Brain microvascular endothelial cell (primary cell): Measurements from ENCODE around the gene NRP1.

Experiments
- DNase-seq: peaks from one replicate; pipeline ENCODE4 v3.0.0-alpha.2; 2020
- H3K27ac ChIP-seq: fragments of 250-450 bp; sonication (Bioruptor Pico); 2 replicates; pipeline ENCODE4 v1.5.1; 2020; ENCODE audit warnings: mild to moderate bottlenecking, moderate library complexity
- H3K27me3 ChIP-seq: fragments of 250-450 bp; sonication (Bioruptor Pico); replicated peaks from 2 replicates; pipeline ENCODE4 v1.5.1; 2020; ENCODE audit warnings: mild to moderate bottlenecking
- H3K36me3 ChIP-seq: fragments of 250-450 bp; sonication (Bioruptor Pico); replicated peaks from 2 replicates; pipeline ENCODE4 v1.5.1; 2020; ENCODE audit warnings: mild to moderate bottlenecking
- H3K4me3 ChIP-seq: 2 replicates; pipeline ENCODE4 v1.5.1; 2011; ENCODE audit warnings: low read depth, mild to moderate bottlenecking, control low read depth, low read length, moderate library complexity
- in situ Hi-C: cut with HindIII; loops from 2 replicates; pipeline ENCODE4 v1.10.0; 2017; ENCODE audit warnings: low sequenced_read_pairs, low pct_ligation_motif_present
- TF ChIP-seq, protein P1 (sequence below): IDR thresholded peaks from 2 replicates; pipeline ENCODE4 v1.5.1; 2011; ENCODE audit warnings: low read depth, mild to moderate bottlenecking, moderate library complexity, low read length, control low read depth, inconsistent platforms; ENCODE audit errors: missing control alignments

NRP1 gene

GRCh38 chr10:33150146-33150545, 184.3 kb downstream of the NRP1 start:
- in situ Hi-C loops = no loop called here
- H3K27me3 ChIP-seq = no peaks in the 10 kb centered on the region
- no peak for DNase-seq
- no peak overlapping the region for H3K27ac ChIP-seq
- TF ChIP-seq, protein P1, sequence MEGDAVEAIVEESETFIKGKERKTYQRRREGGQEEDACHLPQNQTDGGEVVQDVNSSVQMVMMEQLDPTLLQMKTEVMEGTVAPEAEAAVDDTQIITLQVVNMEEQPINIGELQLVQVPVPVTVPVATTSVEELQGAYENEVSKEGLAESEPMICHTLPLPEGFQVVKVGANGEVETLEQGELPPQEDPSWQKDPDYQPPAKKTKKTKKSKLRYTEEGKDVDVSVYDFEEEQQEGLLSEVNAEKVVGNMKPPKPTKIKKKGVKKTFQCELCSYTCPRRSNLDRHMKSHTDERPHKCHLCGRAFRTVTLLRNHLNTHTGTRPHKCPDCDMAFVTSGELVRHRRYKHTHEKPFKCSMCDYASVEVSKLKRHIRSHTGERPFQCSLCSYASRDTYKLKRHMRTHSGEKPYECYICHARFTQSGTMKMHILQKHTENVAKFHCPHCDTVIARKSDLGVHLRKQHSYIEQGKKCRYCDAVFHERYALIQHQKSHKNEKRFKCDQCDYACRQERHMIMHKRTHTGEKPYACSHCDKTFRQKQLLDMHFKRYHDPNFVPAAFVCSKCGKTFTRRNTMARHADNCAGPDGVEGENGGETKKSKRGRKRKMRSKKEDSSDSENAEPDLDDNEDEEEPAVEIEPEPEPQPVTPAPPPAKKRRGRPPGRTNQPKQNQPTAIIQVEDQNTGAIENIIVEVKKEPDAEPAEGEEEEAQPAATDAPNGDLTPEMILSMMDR = no peak
- H3K36me3 ChIP-seq = no peaks in the 10 kb centered on the region
- no peak overlapping the region for H3K4me3 ChIP-seq

GRCh38 chr10:33147013-33147310, 187.5 kb downstream of the NRP1 start:
- no peak overlapping the region for H3K4me3 ChIP-seq
- in situ Hi-C loops = no loop called here

GRCh38 chr10:33146189-33147012, 188.1 kb downstream of the NRP1 start:
- TF ChIP-seq, protein P1 = no peak
- in situ Hi-C loops = no loop called here
- H3K27me3 ChIP-seq = no peaks in the 10 kb centered on the region
- no peaks in the 10 kb centered on the region for H3K36me3 ChIP-seq
- H3K27ac ChIP-seq = no peak overlapping the region
- H3K4me3 ChIP-seq = no peak overlapping the region
- DNase-seq = no peak

More at GRCh38 chr10:33147013-33147310, 187.5 kb downstream of the NRP1 start:
- Histone ChIP-seq H3K27me3 (no peaks in the 10 kb centered on the region), H3K36me3 (no peaks in the 10 kb centered on the region), H3K27ac (no peak overlapping the region)
- TF ChIP-seq, protein P1 = no peak
- DNase-seq = no peak

- in situ Hi-C loops = no loop called here
- no peaks in the 10 kb centered on the region for H3K36me3 ChIP-seq
- no peaks in the 10 kb centered on the region for H3K27me3 ChIP-seq
- H3K27ac ChIP-seq = no peak overlapping the region
- H3K4me3 ChIP-seq = no peak overlapping the region
- DNase-seq = no peak
- TF ChIP-seq, protein P1 = no peak
Observed at GRCh38 chr10:33145451-33146188, 188.8 kb downstream of the NRP1 start.

GRCh38 chr10:33143160-33143728, 191.2 kb downstream of the NRP1 start:
- Histone ChIP-seq H3K27ac (no peak overlapping the region), H3K27me3 (no peaks in the 10 kb centered on the region), H3K4me3 (no peak overlapping the region), H3K36me3 (no peaks in the 10 kb centered on the region)
- DNase-seq = peak; percentile 75
- TF ChIP-seq, protein P1 = no peak
- in situ Hi-C loops = no loop called here
